Stimulated activated CD8-positive, alpha-beta memory T cell treated with anti-CD3 and anti-CD28 coated beads, Interleukin-15, amount 100 ng/mL, for 1 hour (primary cell): ENCODE measurements around the gene PTPRD.

ENCODE experiments used
- DNase-seq: peaks from one replicate; pipeline ENCODE4 v3.0.0-alpha.2; 2020; ENCODE audit warnings: low read depth

The PTPRD gene

DNA sequence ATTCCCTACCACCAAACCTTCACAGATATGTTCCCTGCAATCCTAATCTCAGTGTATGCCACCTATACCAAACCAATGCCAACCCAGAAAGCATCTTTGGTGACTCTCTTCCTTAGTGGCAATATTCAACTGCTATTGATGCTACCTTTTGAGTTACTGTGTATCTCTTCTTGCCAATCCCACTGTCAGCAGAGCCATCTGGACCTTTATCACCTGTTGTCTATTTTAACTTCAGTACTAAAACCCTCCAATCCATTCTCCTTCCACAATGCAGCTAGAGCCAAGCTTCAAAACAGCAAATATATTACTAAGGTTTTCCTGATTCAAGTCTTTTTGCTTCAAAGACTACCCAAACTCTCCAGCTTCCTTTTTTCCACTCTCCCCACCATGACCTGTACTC is 2036.1 kb downstream of the PTPRD start:
- no peak for DNase-seq

DNA sequence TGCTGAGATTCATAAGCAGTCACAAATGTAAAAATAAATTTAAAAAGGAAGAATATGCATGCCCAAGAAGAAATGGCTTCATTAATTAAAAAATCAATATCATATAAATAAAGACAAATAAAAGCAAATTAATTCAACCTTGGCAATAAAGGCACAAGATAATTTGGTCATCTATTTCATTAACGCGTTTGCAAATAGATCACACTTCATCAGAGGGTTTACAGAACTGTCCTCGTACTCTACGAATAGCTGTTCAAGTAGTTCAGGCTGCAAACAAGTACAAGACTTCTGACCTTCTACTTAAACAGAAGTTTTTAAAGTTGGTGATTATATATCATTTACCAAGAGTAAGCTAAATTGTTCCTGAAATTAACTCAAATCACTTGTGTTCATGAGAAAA is 2038.0 kb downstream of the PTPRD start:
- no peak for DNase-seq

DNA sequence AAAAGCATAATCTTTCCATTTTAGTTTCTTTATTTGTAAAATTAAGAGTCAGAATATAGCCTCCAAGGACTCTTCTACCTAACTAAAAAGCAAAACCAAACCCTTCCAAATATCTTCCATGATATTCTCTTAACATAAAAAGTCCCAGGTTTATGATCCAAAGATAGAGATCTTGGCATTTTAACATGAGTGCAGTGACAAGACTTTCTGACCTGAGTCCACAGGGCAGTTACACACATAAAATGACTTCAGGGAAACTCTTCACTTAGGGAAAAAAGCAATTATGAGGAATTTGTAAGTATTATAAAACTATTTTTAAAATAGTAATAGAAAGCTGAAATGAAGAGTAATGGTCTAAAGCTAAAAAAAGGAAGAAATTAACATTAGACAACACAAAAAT is 2040.6 kb downstream of the PTPRD start:
- no peak for DNase-seq

DNA sequence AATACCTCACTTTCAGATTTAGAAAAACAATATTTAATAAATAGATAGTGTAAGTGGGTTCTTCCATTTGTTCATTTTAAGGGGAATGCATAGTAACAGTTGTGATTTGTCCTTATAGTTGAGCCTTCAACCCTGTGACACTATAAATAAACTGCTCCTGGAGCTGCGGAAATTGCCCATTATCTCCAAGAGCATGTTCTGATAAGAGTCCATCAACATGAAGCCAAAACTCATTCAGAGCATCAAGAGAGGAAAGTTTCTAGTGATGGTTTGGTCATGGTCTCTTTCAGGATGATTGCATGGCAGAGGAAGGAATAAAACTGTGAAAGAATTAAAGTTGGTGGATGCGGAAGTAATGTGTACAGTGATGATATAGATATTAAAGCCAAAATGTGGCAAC is 2041.2 kb downstream of the PTPRD start:
- no peak for DNase-seq

DNA sequence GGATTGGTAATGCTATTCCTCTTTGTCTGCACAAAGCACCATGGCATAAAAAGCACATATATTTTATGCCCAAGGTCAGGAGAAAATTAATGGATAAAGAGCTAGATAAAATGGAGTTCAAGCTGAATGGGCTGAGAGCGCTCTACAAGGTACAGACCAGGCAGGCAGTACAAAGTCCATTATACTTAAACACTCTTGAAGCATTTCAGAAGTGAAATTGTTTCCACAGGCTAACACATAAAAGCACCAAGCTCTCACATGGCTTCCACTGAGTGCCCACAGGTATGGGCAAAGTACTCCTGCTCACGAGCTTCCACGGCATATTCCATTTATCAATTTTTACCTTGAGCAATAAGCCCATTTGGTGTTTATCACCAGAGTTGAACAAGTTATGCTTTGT is 2042.0 kb downstream of the PTPRD start:
- DNase-seq: no peak

DNA sequence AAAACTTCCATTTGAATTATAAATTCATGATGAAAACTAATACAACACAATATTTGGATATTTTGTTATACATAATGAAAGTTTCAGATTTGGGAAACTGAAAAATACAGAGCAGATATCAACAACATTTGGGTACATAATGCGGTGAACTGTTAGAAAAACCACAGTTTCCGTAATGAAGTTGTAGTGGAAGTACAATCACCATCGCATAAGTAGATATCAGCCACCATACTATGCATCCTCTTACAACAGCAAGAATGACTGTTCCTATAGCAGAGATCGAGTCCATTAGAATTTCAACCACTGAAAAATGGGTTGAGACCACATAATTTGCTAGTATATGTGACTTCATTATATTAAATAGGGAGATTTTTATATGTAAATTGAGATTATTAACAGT is 2043.0 kb downstream of the PTPRD start:
- no peak for DNase-seq

DNA sequence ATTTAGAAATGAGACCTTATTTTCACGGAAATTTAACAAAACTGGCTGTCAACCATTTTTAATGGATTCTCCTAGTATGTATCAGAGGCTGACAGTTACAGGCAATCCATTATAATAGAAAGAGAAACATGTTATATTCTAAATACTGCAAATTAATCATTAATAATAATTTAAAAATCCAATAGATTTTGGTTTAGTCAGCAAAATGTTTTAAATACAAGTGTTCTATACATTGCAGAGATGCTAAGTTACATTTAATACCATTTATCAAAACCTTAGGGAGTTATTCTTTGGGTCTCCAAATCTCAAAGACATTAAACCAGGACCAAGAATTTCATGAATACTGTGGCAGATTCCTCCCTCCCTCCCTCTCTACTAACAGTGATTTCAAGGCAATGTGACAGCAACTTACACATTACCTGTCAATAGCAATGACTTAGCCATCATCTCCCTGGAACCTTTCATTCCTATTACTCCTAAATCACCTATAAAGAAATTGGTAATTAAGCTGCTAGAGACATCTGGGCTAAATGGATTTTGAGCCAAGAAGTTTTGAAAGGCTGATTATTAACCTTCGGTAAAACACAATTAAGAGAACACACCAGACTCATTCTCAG is 2044.7 kb downstream of the PTPRD start:
- DNase-seq: no peak

DNA sequence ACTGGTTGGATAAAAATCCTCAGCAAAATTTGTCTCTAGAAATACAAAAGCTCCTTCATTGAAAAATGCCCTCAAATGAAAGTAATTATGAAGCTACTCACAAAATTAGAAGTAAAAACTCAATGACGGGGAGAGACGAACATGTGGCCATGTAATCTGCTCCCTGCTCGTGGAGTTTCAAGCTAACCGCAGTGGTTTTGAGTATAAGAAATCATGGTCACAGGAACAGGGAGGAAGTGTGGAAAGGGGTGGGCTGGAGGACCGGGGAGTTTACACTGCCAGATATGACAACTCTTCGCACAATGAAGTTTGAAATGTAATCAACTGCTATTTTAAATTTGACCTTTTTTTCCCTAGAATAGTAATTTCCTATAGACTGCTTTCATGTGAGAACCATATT is 2047.8 kb downstream of the PTPRD start:
- DNase-seq: no peak

DNA sequence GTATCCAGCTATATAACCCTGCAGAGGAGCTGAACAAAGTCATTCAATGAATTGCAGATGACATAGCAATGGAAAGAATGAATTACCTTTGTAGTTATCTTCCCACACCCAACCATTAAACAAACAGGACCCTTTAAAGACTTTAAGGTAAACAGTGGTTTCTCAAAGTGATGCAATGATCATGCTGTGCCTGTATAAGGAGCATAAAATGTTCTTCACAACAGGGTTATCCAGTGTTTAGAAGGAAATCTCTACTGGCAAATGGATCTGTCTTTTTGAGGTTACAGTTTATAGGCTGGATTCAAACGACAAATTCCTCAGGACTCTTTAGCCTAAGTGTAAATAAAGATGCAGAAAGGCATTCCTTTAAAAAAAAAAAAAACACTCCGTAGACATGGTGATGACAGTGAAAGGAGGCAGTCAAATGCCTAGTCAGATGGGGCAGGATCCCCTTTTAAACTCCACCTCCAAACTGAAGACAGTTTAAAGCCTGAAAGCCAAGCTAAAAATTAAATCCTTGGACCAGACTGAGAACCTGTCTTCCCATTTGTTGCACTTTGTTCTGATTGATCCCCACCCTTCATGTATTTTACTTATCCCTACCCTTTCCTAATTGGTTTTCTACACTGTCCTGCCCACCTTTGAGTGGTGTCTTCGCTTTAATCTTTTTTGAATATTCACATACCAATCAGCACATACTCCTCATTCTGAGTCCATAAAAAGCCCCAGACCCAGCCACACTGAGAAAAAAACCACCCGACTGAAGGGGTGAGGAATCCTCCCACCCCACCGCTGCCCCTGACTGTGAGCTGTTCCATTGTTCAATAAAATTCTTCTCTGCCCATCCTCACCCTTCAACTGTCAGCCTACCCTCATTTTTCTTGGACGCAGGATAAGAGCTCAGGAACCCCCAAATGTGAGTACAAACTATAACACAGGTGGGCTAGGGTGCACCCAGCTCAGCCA is 2052.0 kb downstream of the PTPRD start:
- no peak for DNase-seq

DNA sequence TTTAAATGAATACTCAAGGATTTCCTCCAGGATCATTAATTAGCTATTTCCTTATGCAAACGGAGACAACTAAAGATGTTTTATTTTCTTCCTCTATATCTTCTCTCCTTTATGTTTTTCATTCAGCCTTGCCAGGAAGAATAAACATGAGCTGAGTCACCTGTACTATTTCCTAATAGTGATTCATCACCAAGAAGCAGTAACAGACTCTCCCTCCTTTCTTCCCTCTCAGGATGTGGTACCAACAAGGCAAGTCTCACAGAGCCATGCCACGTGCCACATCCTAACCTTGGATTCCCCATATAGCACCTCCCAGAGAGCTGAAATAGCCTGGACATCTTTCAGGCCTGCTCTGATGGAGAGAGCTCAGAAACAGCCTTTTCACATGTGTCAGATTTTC is 2054.6 kb downstream of the PTPRD start:
- DNase-seq: no peak

DNA sequence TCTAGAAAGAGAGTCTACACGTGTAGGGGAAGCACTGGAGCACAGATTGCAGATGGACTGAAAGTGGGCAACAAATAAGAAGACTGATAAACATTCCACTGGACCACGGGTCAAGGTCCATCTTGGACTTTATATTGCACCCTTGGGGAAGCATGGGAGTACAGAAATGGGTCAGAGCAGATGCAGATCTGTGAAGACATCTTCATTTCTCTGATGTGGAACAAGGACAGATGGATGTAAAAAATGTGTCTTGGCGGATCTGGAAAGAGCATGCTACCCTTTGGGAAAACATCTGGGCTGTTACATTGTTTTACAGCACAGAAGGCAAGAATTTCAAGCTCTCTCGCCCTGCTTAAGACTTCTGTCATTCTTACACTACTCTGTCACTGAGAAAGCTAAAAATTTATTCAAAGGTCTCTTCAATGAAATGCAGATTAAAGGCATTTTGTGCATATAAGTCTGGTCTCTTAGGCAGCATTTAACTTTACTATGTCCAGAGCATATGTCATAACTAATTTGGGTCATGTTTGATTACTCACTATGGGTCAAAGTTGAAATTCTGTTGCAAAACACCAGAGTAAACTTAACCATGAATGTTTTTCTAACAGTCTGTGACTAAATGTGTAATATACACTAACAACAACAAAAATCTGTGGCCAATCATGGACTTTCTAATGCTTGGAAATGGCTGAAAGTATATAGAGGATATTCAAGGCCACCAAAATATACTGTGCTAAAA is 2056.9 kb downstream of the PTPRD start:
- DNase-seq: no peak

DNA sequence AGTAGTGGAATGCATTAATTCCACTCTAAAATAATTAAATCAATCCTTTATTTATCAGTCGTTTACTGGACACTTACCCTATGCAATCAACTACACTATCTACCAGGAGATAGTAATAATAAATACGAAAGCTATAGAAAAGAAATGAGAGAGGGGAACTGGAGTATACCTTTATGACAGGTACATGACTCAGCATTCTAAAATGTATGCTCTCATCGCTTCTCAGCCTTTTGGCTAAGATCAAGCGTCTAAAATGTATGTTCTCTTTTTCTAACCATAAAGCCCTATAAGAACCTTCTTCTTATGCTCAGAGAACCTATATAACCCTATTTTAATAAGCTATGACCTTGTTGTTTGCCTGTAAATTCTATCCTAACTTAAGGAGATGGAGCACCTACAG is 2059.4 kb downstream of the PTPRD start:
- no peak for DNase-seq

DNA sequence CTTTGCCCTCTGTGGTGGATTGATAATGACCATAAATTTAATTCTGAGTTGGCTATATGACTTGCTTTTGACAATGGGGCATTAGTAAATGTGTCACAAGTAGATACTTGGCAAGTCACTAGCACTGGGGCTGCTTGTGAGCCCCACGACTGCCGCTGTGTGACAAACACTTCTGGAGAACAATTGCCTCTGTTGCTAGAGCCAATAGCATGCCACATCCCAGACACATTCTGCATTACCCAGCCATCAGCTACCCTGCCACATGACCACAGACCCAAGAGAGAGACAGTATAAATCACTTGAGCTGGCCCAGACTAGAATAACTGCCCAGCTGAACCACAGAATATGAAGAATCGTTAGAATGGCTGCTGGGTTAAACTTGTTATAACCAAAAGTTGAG is 2060.1 kb downstream of the PTPRD start:
- DNase-seq: no peak

DNA sequence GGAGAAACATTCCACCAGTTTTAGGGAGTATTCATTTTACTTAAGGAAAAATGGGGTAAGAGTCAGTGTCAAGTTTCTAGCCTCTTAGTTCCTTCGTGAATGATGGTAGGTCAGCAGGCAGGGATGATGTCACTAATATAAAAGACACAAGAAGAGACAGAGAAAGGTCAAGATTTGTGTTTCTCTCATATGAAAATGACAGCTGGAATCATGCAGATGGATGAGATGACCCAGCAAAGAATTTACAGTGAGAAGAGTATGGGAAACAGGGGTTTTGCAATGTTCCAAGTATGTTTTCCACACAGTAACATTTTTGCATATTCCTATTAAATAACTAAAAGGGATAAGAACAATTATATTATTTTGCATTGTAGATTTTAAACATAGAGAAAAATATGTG is 2063.6 kb downstream of the PTPRD start:
- DNase-seq: no peak

DNA sequence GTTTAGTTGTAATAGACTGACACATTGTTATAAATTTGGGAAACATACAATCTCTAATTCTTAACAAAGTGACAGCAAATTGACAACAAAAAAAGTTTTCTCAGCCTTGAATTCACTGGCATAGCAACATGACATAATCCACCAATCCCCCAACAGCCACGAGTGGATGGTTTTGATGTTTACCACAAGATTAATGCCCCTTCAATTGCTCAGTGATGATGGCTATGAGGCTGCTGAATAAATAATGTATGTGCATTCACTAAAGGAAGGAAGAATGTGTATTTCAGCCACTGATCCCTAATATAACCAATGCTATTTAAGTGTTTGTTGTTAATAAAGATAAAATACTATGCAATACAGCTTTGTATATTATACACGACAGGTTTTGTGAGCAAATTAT is 2069.6 kb downstream of the PTPRD start:
- no peak for DNase-seq

DNA sequence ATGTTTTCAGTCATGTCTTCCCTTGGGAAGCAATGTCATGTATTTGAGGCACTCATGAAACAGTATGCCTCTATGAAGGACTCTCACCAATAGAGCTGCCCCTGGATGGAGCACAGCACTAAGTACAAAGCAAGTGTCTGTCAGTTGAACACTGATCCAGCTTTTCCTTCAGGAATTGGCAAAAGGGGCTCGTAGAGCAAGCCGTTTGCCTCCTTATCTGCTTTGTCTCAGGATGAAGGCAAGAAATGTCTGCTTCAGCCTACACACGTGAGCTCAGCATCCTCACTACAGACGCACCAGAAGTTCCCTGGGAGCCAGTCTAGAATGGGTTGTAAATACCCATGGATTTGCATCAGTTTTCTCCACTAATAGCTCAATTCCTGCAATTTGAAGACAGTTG is 2070.3 kb downstream of the PTPRD start:
- DNase-seq: no peak

DNA sequence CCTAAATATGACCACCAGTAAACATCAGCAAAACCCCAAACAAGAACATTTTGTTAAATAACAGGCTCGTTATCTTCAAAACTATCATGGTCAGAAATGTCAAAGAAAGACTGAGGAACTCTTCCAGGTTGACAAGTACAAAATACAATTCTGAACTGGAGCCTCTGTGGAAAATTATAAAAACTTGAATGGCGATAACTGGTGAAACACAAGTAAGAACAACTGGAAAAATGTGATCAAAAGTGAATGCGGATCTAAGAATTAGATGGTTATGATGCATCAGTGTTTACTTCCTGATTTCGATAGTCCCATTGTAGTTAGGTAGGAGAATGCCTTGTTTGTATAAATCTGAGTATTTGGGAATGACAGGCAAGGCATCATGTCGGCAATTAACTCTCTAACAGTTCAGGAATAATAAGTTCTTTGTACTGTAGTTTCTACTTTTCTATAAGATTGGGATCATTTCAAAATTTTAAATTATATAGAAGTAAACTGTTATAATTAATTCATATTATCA is 2073.1 kb downstream of the PTPRD start:
- DNase-seq: no peak

DNA sequence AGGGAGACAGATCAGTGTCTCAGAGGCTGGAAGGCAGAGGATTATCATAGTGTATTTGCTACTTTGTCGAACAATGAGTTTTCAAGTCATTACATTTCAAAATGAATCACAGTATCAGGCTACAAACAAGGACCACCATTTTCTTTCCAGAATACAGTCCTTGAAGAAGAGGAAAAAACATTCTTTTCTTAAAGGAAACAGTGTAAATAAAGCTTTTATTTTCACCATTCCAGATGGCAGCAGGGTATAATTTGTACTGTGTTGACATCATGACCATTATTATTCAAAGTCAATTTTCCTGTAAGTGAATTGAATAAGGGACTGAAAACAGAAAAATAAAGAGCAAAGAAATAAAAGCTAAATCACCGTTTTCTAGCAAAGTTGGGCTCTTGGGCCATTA is 2076.0 kb downstream of the PTPRD start:
- DNase-seq: no peak

DNA sequence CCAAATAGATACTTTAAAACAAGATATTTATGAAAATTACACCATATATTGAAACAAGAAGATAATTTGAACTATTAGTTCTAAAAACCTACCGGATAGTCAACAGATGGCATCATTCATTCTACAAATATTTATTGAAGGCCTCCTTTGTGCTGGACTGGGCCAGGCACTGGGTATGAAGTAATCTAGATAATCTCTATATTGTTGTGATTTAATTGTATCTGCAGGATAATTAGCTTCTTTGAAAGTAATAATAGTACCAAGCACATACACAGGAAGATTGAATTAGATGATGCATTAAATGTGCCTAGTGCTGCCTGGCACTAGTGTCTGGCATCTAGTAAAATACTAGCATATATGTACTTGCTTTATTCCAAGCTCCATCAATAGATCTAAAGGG is 2078.0 kb downstream of the PTPRD start:
- DNase-seq: no peak

DNA sequence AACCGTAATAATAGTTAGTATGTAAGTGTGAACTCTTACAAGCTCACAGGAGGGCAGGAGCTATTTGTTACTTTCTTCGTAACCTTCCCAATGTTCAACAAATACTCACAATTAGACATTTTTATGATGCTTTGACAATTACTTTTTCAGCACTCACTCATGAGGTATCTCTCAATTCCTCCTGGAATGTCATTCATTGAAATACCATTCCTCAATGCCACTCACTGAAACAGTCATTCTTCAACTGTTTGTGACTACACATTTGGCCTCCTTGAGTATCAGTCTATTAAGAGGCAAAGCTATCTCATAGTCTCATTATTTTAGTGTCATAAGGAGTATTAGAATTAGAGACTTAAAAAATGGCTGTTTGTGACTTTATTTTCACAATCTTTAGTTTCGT is 2079.1 kb downstream of the PTPRD start:
- DNase-seq: no peak

DNA sequence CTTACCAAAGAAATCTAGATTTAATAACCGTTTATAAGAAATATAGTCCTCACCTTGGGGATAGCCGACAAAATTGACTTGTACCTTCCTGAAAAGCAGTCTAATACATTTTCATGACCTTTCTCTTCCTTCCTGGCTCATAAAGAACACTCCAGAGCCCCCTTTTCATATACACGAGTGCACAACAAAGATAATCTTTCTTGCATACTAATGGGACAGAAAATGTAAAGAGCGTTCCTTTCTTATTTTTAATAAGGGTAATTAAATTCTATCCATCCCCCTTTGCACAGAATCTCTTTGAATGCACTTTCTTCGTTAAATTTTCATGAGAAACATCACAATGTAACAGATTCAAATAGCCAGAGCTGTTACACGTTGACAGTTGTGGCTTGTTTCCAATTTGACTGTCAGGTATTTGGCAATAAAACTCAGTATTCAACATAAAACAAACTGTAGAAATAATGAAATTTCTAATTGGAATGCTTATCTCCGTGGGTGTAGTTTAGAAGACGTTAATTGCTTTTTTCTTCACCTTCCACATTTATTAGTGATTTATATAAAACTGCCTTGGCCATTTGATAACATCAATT is 2080.9 kb downstream of the PTPRD start:
- no peak for DNase-seq

DNA sequence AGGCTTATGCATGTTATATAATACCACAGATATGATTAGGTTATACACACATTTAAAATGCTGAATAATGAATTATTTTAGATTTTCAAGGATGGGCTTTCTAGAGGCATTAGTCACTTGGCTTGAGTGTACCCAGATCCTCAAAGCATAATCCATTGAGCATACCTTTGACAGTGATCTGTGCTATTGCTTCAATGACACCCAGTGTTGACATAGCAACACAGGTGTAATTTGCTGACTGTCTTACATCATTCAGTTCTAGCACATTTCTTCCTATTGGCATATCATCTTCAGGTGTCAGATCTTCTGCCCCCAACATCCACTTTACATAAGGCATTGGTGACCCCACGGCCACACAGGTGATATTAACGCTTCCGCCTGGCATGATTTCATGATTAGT is 2091.7 kb downstream of the PTPRD start:
- no peak for DNase-seq
